Endodermal cell (in vitro differentiated cells): ENCODE measurements around the gene RRAS. TPM values are rescaled to one million over a fixed set of nuclear protein-coding genes. Genes with fewer than 3 reads are reported as not detected.

Experiments used
- DNase-seq: peaks from one replicate; pipeline ENCODE4 v3.0.0-alpha.2; 2017
- H3K27ac ChIP-seq: 2 replicates; pipeline ENCODE4 v1.5.1; 2013; ENCODE audit warnings: mild to moderate bottlenecking, low read depth, low read length, moderate library complexity
- H3K27me3 ChIP-seq: 2 replicates; pipeline ENCODE4 v1.6.1; 2013; ENCODE audit warnings: mild to moderate bottlenecking, low read length, moderate library complexity; ENCODE audit not compliant: insufficient read depth, control insufficient read depth, poor library complexity, severe bottlenecking
- H3K36me3 ChIP-seq: 2 replicates; pipeline ENCODE4 v1.7.0; 2013; ENCODE audit warnings: mild to moderate bottlenecking, low read length, moderate library complexity; ENCODE audit not compliant: control insufficient read depth, insufficient read depth
- H3K4me1 ChIP-seq: one replicate; pipeline ENCODE4 v1.7.0; 2013; ENCODE audit warnings: low read length; ENCODE audit not compliant: control insufficient read depth, insufficient read depth
- H3K4me3 ChIP-seq: 2 replicates; pipeline ENCODE4 v1.5.1; 2013; ENCODE audit warnings: mild to moderate bottlenecking, low read length, moderate library complexity
- H3K9ac ChIP-seq: 2 replicates; pipeline ENCODE4 v1.6.1; 2013; ENCODE audit warnings: mild to moderate bottlenecking, low read length, moderate library complexity; ENCODE audit not compliant: poor library complexity, severe bottlenecking; ENCODE audit errors: extremely low read depth
- H3K9me3 ChIP-seq: 2 replicates; pipeline ENCODE4 v1.6.1; 2013; ENCODE audit warnings: mild to moderate bottlenecking, low read length, moderate library complexity; ENCODE audit not compliant: control insufficient read depth
- H3K27ac Mint-ChIP-seq: 2 replicates; pipeline ENCODE4 v1.8.0; 2020; ENCODE audit warnings: mixed read lengths
- H3K27me3 Mint-ChIP-seq: 2 replicates; pipeline ENCODE4 v1.8.0; 2021; ENCODE audit warnings: mild to moderate bottlenecking, mixed read lengths; ENCODE audit not compliant: insufficient read depth
- H3K36me3 Mint-ChIP-seq: 2 replicates; pipeline ENCODE4 v1.8.0; 2020; ENCODE audit warnings: low read depth, mixed read lengths
- H3K4me1 Mint-ChIP-seq: 2 replicates; pipeline ENCODE4 v1.8.0; 2020; ENCODE audit warnings: mixed read lengths
- H3K4me3 Mint-ChIP-seq: 2 replicates; pipeline ENCODE4 v1.8.0; 2020; ENCODE audit warnings: mild to moderate bottlenecking, moderate library complexity, mixed read lengths
- H3K9me3 Mint-ChIP-seq: 2 replicates; pipeline ENCODE4 v1.8.0; 2020; ENCODE audit warnings: mild to moderate bottlenecking, mixed read lengths
- WGBS, 2 experiments: methylation state at CpG; one replicate each; pipeline versions ENCODE4 v1.1.5 to v1.1.7; 2013; ENCODE audit warnings: missing lambda C conversion rate in 2 of 2, mixed read lengths in 1 of 2; ENCODE audit not compliant: insufficient coverage in 1 of 2, insufficient read length in 1 of 2; 5-methylcytosine and 5-hydroxymethylcytosine counted together
- total RNA-seq, 2 donors: library from RNA; stranded (reverse); fragmentation: NEBNext Ultra II Directional in 1 of 2; extraction: Animal tissue kit (Norgen Biotek cat#: 25700) in 1 of 2; gene quantifications; 2 replicates in 1 of 2; 3 replicates in 1 of 2; pipeline ENCODE4 v1.2.1, GENCODE V29; 2021
- TF ChIP-seq, protein P1 (sequence below): fragments of 200-600 bp; sonication (generic); conservative IDR thresholded peaks from 2 replicates; pipeline ENCODE4 v1.5.0; 2021; ENCODE audit warnings: antibody characterized with exemption, mild to moderate bottlenecking

RRAS gene
- total RNA-seq, 2 donors from 2014 or later = 5.8 to 7.3 TPM

DNA sequence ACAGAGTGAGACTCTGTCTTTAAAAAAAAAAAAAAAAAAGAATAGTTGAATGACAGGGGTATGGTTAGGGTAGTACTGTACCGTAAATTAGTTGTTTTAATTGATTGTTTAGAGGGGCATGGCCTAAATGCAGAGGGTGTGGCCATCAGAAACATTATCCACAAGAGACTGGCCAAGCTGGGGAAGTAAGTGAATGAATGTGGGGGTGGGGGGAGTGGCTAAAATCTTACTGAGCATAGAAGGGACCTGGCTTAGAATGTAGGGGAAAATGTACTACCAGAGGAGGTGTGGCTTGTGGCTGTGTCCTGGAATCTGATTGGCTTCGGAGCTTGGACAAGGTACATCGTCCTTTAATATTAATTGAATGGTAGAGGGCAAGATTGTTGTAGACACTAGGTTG lies 29.6 kb upstream of the RRAS start:
- Histone ChIP-seq H3K9ac (no peak overlapping the region), H3K9me3 (no peaks in the 10 kb centered on the region), H3K27me3 (no peaks in the 10 kb centered on the region), H3K4me1 (no peaks in the 10 kb centered on the region), H3K36me3 (peaks cover 26% of the 10 kb centered on the region), H3K4me3 (no peak overlapping the region), H3K27ac (no peak overlapping the region)
- H3K4me3 Mint-ChIP-seq = no peak overlapping the region
- 93 to 100% methylated on average over 1 to 3 of the region's 3 CpGs for WGBS, 2 experiments
- H3K27me3 Mint-ChIP-seq = no peaks in the 10 kb centered on the region
- H3K9me3 Mint-ChIP-seq = no peaks in the 10 kb centered on the region
- DNase-seq = no peak
- H3K36me3 Mint-ChIP-seq = peaks cover 29% of the 10 kb centered on the region
- TF ChIP-seq, protein P1, sequence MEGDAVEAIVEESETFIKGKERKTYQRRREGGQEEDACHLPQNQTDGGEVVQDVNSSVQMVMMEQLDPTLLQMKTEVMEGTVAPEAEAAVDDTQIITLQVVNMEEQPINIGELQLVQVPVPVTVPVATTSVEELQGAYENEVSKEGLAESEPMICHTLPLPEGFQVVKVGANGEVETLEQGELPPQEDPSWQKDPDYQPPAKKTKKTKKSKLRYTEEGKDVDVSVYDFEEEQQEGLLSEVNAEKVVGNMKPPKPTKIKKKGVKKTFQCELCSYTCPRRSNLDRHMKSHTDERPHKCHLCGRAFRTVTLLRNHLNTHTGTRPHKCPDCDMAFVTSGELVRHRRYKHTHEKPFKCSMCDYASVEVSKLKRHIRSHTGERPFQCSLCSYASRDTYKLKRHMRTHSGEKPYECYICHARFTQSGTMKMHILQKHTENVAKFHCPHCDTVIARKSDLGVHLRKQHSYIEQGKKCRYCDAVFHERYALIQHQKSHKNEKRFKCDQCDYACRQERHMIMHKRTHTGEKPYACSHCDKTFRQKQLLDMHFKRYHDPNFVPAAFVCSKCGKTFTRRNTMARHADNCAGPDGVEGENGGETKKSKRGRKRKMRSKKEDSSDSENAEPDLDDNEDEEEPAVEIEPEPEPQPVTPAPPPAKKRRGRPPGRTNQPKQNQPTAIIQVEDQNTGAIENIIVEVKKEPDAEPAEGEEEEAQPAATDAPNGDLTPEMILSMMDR = no peak
- peaks cover 18% of the 10 kb centered on the region for H3K4me1 Mint-ChIP-seq
- H3K27ac Mint-ChIP-seq = no peak overlapping the region

DNA sequence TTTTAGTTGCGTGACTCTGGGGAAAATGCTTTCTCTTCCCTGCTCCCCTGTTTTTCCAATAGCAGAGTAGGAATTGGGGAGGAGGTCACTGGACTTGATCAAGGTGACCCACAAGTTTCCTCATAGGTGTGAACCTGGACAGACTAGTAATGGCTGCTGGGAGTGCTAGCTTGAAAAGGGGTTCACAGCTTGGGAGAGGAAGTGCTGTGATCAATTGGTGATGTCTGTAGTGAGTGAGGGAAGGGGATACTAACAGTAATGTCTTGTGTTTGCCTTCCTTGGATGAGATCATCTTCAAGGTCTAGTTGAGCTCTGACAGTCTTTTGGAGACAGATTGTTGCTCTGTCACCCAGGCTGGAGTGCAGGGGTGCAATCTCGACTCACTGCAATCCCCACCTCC lies 27.5 kb upstream of the RRAS start:
- Mint-ChIP-seq H3K9me3 (no peaks in the 10 kb centered on the region), H3K4me1 (peaks cover 23% of the 10 kb centered on the region), H3K36me3 (peaks cover 31% of the 10 kb centered on the region), H3K4me3 (peak overlapping the region; percentile 93), H3K27me3 (no peaks in the 10 kb centered on the region), H3K27ac (peak overlapping the region; percentile 64)
- Histone ChIP-seq H3K27ac (no peak overlapping the region), H3K27me3 (no peaks in the 10 kb centered on the region), H3K4me1 (no peaks in the 10 kb centered on the region), H3K9ac (no peak overlapping the region), H3K36me3 (peaks cover 35% of the 10 kb centered on the region), H3K4me3 (peak overlapping the region; percentile 90), H3K9me3 (no peaks in the 10 kb centered on the region)
- TF ChIP-seq, protein P1 = no peak
- 80 to 90% methylated on average over 1 to 2 of the region's 2 CpGs for WGBS, 2 experiments
- no peak for DNase-seq

DNA sequence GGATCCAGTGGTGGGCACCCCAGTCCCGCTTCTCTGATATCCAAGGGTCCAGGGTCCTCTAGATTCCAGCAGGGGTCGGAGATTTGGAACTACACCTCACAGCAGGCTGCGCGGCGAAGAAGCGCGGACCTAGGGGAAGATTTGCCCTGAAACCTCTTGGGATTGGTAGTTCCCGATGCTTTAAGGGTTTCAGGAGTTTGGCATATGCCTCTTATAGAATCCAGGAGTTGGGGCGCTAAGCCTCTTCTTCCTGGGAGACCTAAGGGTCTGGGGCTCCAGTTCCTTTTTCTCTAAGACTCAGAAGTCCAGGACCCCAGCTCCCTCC lies 26.1 kb upstream of the RRAS start:
- Histone ChIP-seq H3K27ac (no peak overlapping the region), H3K9ac (peak overlapping the region; percentile 77)
- H3K27ac Mint-ChIP-seq = peak overlapping the region; percentile 95

More for the DNA sequence above, 26.1 kb upstream of the RRAS start:
- Histone ChIP-seq H3K4me1 (no peaks in the 10 kb centered on the region), H3K27me3 (no peaks in the 10 kb centered on the region), H3K9me3 (no peaks in the 10 kb centered on the region), H3K4me3 (peak overlapping the region; percentile 90), H3K36me3 (peaks cover 45% of the 10 kb centered on the region)
- Mint-ChIP-seq H3K4me3 (peak overlapping the region; percentile 93), H3K36me3 (peaks cover 41% of the 10 kb centered on the region), H3K9me3 (no peaks in the 10 kb centered on the region), H3K27me3 (no peaks in the 10 kb centered on the region), H3K4me1 (peaks cover 16% of the 10 kb centered on the region)
- TF ChIP-seq, protein P1 = peak; percentile 53
- no peak for DNase-seq
- WGBS, 2 experiments = 0% methylated on average over 7 to 9 of the region's 9 CpGs
